Lower leg skin (tissue), 3 donors: ENCODE data around the gene ABHD12.

ENCODE experiments used
- POLR2A ChIP-seq, 2 donors: fragments of 450-650 bp; IDR thresholded peaks; one replicate each; pipeline ENCODE4 v1.6.1; 2016 to 2017; ENCODE audit warnings: antibody characterized with exemption in 2 of 2, mild to moderate bottlenecking in 1 of 2, moderate library complexity in 1 of 2
- TF ChIP-seq, protein P1 (sequence below), 3 donors: fragments of 450-650 bp; IDR thresholded peaks; one replicate each; pipeline ENCODE4 v1.5.1; 2016; ENCODE audit warnings: antibody characterized with exemption in 3 of 3, mild to moderate bottlenecking in 3 of 3, moderate library complexity in 2 of 3

DNA sequence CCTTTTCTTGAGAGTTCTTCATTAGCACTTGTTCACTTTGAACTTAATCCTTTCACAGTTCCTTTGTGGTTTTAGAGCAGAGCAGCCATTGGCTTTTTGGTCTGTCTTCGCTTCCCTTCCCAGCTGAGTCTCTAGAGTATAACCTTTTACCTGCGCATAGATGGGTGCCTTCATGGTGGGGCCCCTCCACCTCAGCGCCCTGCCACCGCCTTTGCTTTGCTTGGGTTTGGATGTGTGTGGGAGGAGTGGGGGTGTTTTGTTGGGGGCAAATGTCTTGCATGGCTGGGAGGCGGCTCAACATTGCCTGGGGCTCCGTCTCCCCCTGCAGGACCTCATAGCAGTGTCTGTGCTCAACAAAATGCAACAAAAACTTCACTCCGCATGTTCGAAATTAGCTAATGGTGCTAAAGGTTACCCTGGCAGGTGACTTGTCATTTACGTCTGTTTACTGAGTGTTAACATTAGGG, 130.8 kb downstream of the ABHD12 start:
- TF ChIP-seq, protein P1, sequence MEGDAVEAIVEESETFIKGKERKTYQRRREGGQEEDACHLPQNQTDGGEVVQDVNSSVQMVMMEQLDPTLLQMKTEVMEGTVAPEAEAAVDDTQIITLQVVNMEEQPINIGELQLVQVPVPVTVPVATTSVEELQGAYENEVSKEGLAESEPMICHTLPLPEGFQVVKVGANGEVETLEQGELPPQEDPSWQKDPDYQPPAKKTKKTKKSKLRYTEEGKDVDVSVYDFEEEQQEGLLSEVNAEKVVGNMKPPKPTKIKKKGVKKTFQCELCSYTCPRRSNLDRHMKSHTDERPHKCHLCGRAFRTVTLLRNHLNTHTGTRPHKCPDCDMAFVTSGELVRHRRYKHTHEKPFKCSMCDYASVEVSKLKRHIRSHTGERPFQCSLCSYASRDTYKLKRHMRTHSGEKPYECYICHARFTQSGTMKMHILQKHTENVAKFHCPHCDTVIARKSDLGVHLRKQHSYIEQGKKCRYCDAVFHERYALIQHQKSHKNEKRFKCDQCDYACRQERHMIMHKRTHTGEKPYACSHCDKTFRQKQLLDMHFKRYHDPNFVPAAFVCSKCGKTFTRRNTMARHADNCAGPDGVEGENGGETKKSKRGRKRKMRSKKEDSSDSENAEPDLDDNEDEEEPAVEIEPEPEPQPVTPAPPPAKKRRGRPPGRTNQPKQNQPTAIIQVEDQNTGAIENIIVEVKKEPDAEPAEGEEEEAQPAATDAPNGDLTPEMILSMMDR (IDR thresholded peaks at IDR 0.05), result no peak
- no peak for TF ChIP-seq POLR2A (IDR thresholded peaks at IDR 0.05)
